GM23248 (cell line): Measurements from ENCODE around the gene PRPSAP1. TPM values are rescaled to one million over a fixed set of nuclear protein-coding genes. Genes with fewer than 3 reads are reported as not detected.

ENCODE experiments used
- DNase-seq: peaks from one replicate; pipeline ENCODE4 v3.0.0-alpha.2; 2015
- H2AFZ ChIP-seq: fragments of 200-600 bp; sonication (generic); 2 replicates; pipeline ENCODE4 v1.6.1; 2016; ENCODE audit warnings: antibody characterized with exemption
- H3F3A ChIP-seq: fragments of 200-600 bp; sonication (generic); 2 replicates; pipeline ENCODE4 v1.6.1; 2016; ENCODE audit warnings: mild to moderate bottlenecking, antibody characterized with exemption, mixed run types; ENCODE audit not compliant: insufficient read depth
- H3K27ac ChIP-seq: fragments of 200-600 bp; sonication (generic); 2 replicates; pipeline ENCODE4 v1.5.1; 2016; ENCODE audit warnings: mild to moderate bottlenecking
- H3K27me3 ChIP-seq: fragments of 200-600 bp; sonication (generic); replicated peaks from 2 replicates; pipeline ENCODE4 v1.6.1; 2016; ENCODE audit warnings: mild to moderate bottlenecking; ENCODE audit not compliant: insufficient read depth
- H3K36me3 ChIP-seq: fragments of 200-600 bp; sonication (generic); 2 replicates; pipeline ENCODE4 v1.6.1; 2016; ENCODE audit warnings: low read depth, mild to moderate bottlenecking
- H3K4me1 ChIP-seq: fragments of 200-600 bp; sonication (generic); 2 replicates; pipeline ENCODE4 v1.6.1; 2016; ENCODE audit warnings: mild to moderate bottlenecking; ENCODE audit not compliant: insufficient read depth
- H3K4me2 ChIP-seq: fragments of 200-600 bp; sonication (generic); one replicate; pipeline ENCODE4 v1.6.1; 2016; ENCODE audit warnings: mild to moderate bottlenecking; ENCODE audit not compliant: unreplicated experiment
- H3K4me3 ChIP-seq: fragments of 200-600 bp; sonication (generic); 2 replicates; pipeline ENCODE4 v1.5.1; 2016; ENCODE audit warnings: mild to moderate bottlenecking
- H3K79me2 ChIP-seq: fragments of 200-600 bp; sonication (generic); 2 replicates; pipeline ENCODE4 v1.6.1; 2016; ENCODE audit warnings: mild to moderate bottlenecking; ENCODE audit not compliant: insufficient read depth
- H3K9ac ChIP-seq: fragments of 200-600 bp; sonication (generic); 2 replicates; pipeline ENCODE4 v1.6.1; 2016; ENCODE audit warnings: mild to moderate bottlenecking
- H3K9me2 ChIP-seq: fragments of 200-600 bp; sonication (generic); 2 replicates; pipeline ENCODE4 v1.6.1; 2016; ENCODE audit warnings: mixed run types, mild to moderate bottlenecking, moderate library complexity; ENCODE audit not compliant: insufficient read depth
- H3K9me3 ChIP-seq: fragments of 200-600 bp; sonication (generic); one replicate; pipeline ENCODE4 v1.6.1; 2017; ENCODE audit warnings: low read depth
- H4K20me1 ChIP-seq: fragments of 200-600 bp; sonication (generic); 2 replicates; pipeline ENCODE4 v1.6.0; 2016; ENCODE audit not compliant: insufficient read depth
- EZH2 ChIP-seq: fragments of 200-600 bp; sonication (generic); IDR thresholded peaks from 2 replicates; pipeline ENCODE4 v1.6.1; 2018; ENCODE audit warnings: antibody characterized with exemption, mild to moderate bottlenecking; ENCODE audit not compliant: insufficient read depth, poor library complexity, severe bottlenecking
- EZH2phosphoT487 ChIP-seq: fragments of 200-600 bp; sonication (generic); IDR thresholded peaks from 2 replicates; pipeline ENCODE4 v1.6.1; 2018; ENCODE audit warnings: antibody characterized with exemption, moderate library complexity, mild to moderate bottlenecking, low read depth; ENCODE audit not compliant: insufficient read depth
- WGBS, 2 experiments: methylation state at CpG; one replicate each; pipeline ENCODE4 v1.1.6; 2015 to 2017; ENCODE audit warnings: low lambda C conversion rate in 2 of 2, low coverage in 1 of 2; ENCODE audit errors: missing lambda C conversion rate in 2 of 2; 5-methylcytosine and 5-hydroxymethylcytosine counted together
- in situ Hi-C: fragments of 300-500 bp; cut with MboI; formaldehyde crosslinking; loops from 2 replicates; pipeline ENCODE4 v1.15.0; 2020
- polyA plus RNA-seq: library from polyadenylated mRNA; unstranded; fragments of >200 nt; fragmentation: Nextera tagmentation; extraction: Ambion mirVana; gene quantifications from 2 replicates; pipeline ENCODE4 v1.2.1, GENCODE V29; 2016
- total RNA-seq: library from RNA; depleted of rRNA; stranded (reverse); fragments of >200 nt; shearing (Covaris generic); gene quantifications from 2 replicates; pipeline ENCODE4 v1.2.3, GENCODE V29; 2014

The PRPSAP1 gene
- total and polyA plus RNA-seq, 2 experiments from 2014 or later = 53.2 to 56.5 TPM

DNA sequence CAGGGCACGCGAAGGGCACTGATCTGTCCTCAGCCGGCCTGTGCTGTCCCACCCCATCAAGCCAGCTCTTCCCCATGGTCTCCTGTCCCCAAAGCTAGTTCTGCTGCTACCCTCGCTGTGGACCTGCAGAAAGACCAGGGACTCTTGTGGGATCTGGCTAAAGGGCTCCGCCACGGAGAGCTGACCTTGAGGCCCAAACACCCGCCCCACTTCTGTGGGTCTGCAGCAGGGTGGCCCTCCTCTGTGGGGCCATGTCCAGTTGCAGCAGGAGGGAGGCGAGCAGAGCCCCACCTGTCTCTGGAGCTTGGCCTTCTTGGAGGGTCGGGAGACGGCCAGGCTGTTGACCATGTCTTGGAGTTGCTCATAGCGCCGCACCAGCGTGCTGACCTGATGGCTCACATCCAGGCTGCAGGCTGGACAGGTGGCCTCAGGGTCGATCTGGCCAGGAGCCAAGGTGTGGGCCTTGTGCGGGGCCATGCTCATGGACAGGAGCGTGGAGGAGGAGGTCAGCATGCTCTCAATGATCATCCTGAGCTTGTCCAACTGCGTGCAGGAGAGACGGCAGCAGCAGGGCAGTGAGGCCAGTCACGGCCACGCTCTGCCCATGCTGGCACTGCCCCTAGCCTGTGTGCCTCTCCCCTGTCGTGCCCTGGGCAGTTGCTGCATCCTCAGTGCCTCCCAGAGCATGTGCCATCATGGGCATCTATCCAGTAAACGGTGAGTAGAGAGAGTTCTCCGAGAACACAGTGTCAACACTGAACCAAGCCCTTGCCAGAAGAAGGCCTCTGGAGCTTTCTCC, 71.9 kb downstream of the PRPSAP1 start:
- Histone ChIP-seq H3K9me3 (no peaks in the 10 kb centered on the region), H3K79me2 (no peaks in the 10 kb centered on the region), H3F3A (no peaks in the 10 kb centered on the region), H3K36me3 (no peaks in the 10 kb centered on the region), H3K4me3 (no peak overlapping the region), H3K9me2 (no peaks in the 10 kb centered on the region), H3K4me1 (peaks cover 12% of the 10 kb centered on the region), H3K27ac (no peak overlapping the region), H4K20me1 (no peaks in the 10 kb centered on the region), H3K4me2 (no peak overlapping the region), H3K9ac (no peak overlapping the region), H3K27me3 (no peaks in the 10 kb centered on the region), H2AFZ (no peak overlapping the region)
- WGBS, 2 experiments = 82 to 85% methylated on average over 20 to 23 of the region's 23 CpGs
- no peak for DNase-seq
- in situ Hi-C loops = loop anchor here (25.0 kb wide), 1 partner anchor 369 kb away; the partner anchor contains the start of gene MRPL38
- no peak for TF ChIP-seq EZH2phosphoT487

DNA sequence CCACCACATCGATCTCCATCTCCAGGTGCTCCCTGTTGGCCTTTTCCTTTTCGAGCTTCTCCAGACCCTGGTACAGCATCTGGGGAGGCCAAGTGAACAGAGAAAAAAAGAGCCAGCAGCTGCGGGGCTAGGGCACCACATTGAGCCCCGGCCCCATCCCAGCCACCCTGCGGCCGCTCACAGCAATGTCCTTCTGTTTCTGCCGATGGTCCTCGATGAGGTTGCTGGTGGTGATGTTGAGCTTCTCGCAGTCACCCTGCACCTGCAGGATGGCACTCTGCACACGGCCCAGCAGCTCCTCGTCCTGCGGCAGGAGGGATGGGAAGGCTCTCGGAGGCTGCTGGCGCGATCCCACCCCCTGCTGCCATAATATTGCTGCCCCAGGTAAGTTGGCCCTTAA, 73.1 kb downstream of the PRPSAP1 start:
- H3K4me1 ChIP-seq = peaks cover 9% of the 10 kb centered on the region
- no peak overlapping the region for H3K9ac ChIP-seq
- H3F3A ChIP-seq = no peaks in the 10 kb centered on the region
- no peaks in the 10 kb centered on the region for H3K79me2 ChIP-seq
- TF ChIP-seq EZH2phosphoT487 (no peak), EZH2 (no peak)
- 94 to 95% methylated on average over 15 of the region's 15 CpGs for WGBS, 2 experiments
- no peak overlapping the region for H3K27ac ChIP-seq
- H3K4me2 ChIP-seq = no peak overlapping the region
- H3K27me3 ChIP-seq = no peaks in the 10 kb centered on the region
- H4K20me1 ChIP-seq = no peaks in the 10 kb centered on the region
- no peaks in the 10 kb centered on the region for H3K36me3 ChIP-seq
- H2AFZ ChIP-seq = no peak overlapping the region
- in situ Hi-C loops = loop anchor here (25.0 kb wide), 1 partner anchor 368 kb away; the partner anchor contains the start of gene MRPL38
- no peak overlapping the region for H3K4me3 ChIP-seq
- no peak for DNase-seq
- no peaks in the 10 kb centered on the region for H3K9me3 ChIP-seq
- no peaks in the 10 kb centered on the region for H3K9me2 ChIP-seq

DNA sequence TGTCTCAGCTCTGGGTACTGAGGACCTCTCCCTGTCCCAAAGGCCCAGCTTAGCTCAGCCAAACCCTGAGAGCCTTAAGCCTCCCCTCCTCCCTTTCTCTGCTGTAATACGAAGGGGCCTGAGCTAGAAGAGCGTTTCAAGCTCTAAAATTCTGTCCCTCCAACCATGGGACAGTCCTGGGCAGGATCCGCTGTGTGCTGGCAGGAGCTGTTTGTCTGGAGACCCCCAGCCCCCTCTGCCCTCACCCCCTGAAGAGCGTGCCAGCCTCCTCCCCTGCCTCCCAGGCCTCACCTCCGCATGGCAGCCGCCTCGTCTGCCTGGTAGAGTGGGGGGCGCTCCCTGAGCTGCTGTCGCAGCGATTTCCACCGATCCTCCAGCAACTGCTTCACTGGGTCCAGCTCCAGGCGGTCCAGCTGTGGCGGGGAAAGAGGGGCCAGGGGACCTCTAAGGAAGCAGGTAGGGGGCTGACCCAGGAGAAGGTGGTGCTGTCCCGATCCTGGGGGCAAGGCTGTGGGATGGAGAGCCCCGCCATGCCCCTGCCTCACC, 73.9 kb downstream of the PRPSAP1 start:
- Histone ChIP-seq H3K27ac (no peak overlapping the region), H3K27me3 (no peaks in the 10 kb centered on the region), H3K4me1 (peaks cover 9% of the 10 kb centered on the region), H3K9ac (no peak overlapping the region), H3K9me2 (no peaks in the 10 kb centered on the region), H3K4me2 (no peak overlapping the region), H3F3A (no peaks in the 10 kb centered on the region), H3K36me3 (no peaks in the 10 kb centered on the region), H3K4me3 (no peak overlapping the region), H3K9me3 (no peaks in the 10 kb centered on the region), H4K20me1 (no peaks in the 10 kb centered on the region), H3K79me2 (no peaks in the 10 kb centered on the region), H2AFZ (no peak overlapping the region)
- no peak for DNase-seq
- in situ Hi-C loops = loop anchor here (25.0 kb wide), 1 partner anchor 368 kb away; the partner anchor contains the start of gene MRPL38
- TF ChIP-seq EZH2 = no peak
- WGBS, 2 experiments = 76 to 83% methylated on average over 13 to 15 of the region's 15 CpGs

DNA sequence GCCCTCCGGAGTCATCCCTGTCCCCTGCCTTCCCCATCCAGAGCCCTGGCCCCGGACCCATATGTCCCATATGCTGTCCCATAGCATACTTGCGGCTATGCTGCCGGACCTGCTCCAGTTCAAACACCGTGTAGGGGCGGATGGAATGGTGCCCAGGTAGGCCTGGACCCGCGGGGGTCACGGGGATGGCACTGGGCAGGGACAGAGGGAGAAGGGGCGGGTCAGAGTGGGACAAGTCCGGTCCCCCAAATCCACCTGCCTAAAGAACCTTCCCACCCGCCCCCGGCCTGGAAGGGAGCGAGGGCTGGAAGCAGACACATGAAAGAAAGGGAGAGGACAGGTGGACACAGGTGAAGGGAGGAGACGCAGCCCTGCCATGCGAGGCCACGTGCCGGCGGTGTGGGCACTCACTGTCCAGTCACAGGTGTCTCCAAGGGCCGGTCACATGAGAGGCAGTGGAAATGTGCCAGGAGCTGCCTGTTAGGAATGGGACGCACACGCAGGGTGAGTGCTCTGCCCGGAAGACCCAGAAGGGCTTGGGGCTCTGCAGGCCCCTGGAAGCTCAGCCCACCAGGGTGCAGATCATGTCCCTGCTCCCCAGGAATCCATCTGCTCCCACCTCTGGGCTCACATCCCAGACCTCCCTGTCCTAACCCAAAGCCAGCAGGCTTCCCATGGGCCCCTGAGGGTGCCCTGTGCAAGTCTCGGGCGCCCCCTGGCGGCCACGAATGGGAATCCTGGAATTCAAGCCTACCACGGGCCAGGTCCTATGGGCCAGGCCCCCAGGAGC, 74.6 kb downstream of the PRPSAP1 start:
- H4K20me1 ChIP-seq = no peaks in the 10 kb centered on the region
- peak; percentile 81 for DNase-seq
- H3K4me1 ChIP-seq = peaks cover 9% of the 10 kb centered on the region
- H3K36me3 ChIP-seq = no peaks in the 10 kb centered on the region
- WGBS, 2 experiments = 66 to 76% methylated on average over 23 to 25 of the region's 28 CpGs
- H3F3A ChIP-seq = no peaks in the 10 kb centered on the region
- H3K27me3 ChIP-seq = no peaks in the 10 kb centered on the region
- no peak overlapping the region for H3K27ac ChIP-seq
- H3K4me3 ChIP-seq = no peak overlapping the region
- H3K79me2 ChIP-seq = no peaks in the 10 kb centered on the region
- no peaks in the 10 kb centered on the region for H3K9me3 ChIP-seq
- in situ Hi-C loops = loop anchor here (25.0 kb wide), 1 partner anchor 367 kb away; the partner anchor contains the start of gene MRPL38
- H3K9me2 ChIP-seq = no peaks in the 10 kb centered on the region
- no peak overlapping the region for H3K9ac ChIP-seq
- TF ChIP-seq EZH2phosphoT487 = no peak
- no peak for TF ChIP-seq EZH2
- H3K4me2 ChIP-seq = no peak overlapping the region
- no peak overlapping the region for H2AFZ ChIP-seq
